HUES6 (cell line): ENCODE measurements around the gene CNTN4.
A peak's percentile ranks its signal among the peaks of the same experiment; 100 is the strongest.

Experiments used
- H3K27ac ChIP-seq: 2 replicates; pipeline ENCODE4 v1.7.0; 2013; ENCODE audit warnings: low read depth, mild to moderate bottlenecking, low read length, inconsistent platforms
- H3K27me3 ChIP-seq: 2 replicates; pipeline ENCODE4 v1.6.1; 2013; ENCODE audit warnings: low read length; ENCODE audit not compliant: control insufficient read depth, insufficient read depth
- H3K36me3 ChIP-seq: 2 replicates; pipeline ENCODE4 v1.6.1; 2013; ENCODE audit warnings: low read length; ENCODE audit not compliant: control insufficient read depth, insufficient read depth
- H3K4me1 ChIP-seq: 2 replicates; pipeline ENCODE4 v1.6.1; 2013; ENCODE audit warnings: low read length; ENCODE audit not compliant: control insufficient read depth, insufficient read depth
- H3K4me3 ChIP-seq: 2 replicates; pipeline ENCODE4 v1.5.1; 2013; ENCODE audit warnings: low read depth, low read length
- H3K9ac ChIP-seq: one replicate; pipeline ENCODE4 v1.6.1; 2013; ENCODE audit warnings: mild to moderate bottlenecking, low read length
- H3K9me3 ChIP-seq: 2 replicates; pipeline ENCODE4 v1.6.1; 2013; ENCODE audit warnings: low read depth, low read length; ENCODE audit not compliant: control insufficient read depth, insufficient read depth

The CNTN4 gene

DNA sequence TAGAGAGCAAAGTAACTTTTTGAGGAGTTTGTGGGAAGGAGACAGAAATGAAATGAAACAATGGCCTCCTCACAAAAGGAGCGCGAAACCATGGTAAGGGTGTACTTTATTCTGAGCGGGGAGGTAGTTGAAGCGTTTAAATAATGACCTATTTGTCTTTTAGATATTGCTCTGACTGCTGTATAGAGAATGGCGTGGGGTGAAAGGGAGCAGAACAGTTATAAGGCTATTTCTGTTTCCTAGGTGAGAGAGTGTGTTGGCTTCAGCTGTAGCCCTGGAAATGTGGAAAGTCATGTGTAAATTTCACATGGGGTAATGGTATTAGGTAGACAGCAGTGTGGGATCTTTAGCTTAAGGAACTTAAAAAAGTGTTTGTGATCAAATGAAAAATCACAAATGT is 54.9 kb downstream of the CNTN4 start:
- Histone ChIP-seq H3K27ac (no peak overlapping the region), H3K4me1 (no peaks in the 10 kb centered on the region), H3K27me3 (peaks cover 7% of the 10 kb centered on the region), H3K9me3 (no peaks in the 10 kb centered on the region), H3K4me3 (no peak overlapping the region), H3K36me3 (no peaks in the 10 kb centered on the region), H3K9ac (no peak overlapping the region)

DNA sequence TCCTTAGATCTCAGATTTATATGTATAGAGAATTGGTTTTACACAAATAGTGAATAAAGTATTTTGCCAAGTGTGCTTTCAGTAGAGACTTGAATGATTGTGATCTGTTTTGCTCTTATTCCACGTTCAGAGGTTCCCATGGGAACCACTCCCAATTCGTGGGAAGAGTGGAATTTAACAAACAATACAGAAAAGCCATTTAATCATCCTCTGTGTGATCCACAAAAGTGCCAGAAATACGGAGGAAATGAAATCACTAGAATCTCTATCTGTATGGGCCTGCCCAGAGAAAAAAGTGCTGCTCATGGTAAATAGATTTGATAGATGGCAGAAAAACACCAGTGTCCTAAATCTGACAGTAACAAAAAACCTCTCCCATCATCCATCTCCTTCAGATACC is 56.0 kb downstream of the CNTN4 start:
- Histone ChIP-seq H3K4me1 (no peaks in the 10 kb centered on the region), H3K27me3 (peaks cover 7% of the 10 kb centered on the region), H3K9me3 (no peaks in the 10 kb centered on the region), H3K36me3 (no peaks in the 10 kb centered on the region), H3K9ac (no peak overlapping the region), H3K4me3 (no peak overlapping the region), H3K27ac (no peak overlapping the region)

DNA sequence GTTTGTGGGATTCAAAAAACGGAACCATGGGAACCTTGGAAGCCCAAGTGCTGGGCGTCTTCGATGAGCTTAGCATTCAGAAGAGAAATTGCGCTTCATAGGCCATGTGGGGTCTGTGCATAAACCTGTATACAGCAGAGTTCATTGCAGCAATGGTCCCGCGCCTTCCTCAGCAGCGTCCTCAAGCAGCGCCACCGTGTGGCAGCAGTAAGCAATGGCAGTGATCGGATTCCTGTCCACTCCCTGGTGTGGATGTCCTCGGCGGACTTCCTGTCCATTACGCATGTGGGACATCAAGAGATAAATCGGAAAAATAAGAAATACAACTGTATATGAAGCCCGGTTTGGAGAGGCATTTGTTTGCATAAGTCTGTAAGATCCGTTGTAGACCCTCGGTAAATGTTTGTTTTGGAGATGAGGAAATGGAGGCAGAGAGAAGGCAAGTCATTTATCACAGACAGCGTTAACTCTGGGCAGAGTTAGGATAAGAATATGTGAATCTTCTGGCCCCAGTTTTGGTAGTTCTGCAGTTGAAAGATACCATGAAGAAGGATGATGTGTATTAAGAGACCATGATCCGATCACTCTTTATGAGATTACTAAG is 57.7 kb downstream of the CNTN4 start:
- no peaks in the 10 kb centered on the region for H3K4me1 ChIP-seq
- H3K36me3 ChIP-seq = no peaks in the 10 kb centered on the region
- H3K27me3 ChIP-seq = peaks cover 7% of the 10 kb centered on the region
- peak overlapping the region; percentile 30; the same call in 1 of the 2 replicates for H3K4me3 ChIP-seq
- no peak overlapping the region for H3K9ac ChIP-seq
- H3K27ac ChIP-seq = no peak overlapping the region
- H3K9me3 ChIP-seq = no peaks in the 10 kb centered on the region

DNA sequence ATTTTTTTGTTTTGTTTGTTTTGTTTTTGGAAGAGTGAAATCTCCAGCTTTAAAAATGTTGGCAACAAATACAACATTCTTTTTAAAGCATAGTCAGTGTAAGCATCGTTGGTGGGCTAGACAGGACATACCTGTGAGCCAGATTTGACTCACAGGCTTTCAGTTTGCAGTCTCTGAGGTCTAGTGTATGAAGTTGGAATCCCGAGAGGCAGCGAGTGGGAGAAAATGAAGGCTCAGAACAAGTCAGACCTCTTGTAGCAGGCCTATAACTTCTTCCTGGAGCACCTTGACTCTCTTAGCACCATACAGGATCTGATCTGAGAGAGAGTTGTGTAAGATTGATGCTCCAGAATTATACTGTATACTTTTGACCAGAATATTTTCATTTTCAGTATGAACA is 60.2 kb downstream of the CNTN4 start:
- Histone ChIP-seq H3K9ac (no peak overlapping the region), H3K9me3 (no peaks in the 10 kb centered on the region), H3K27ac (no peak overlapping the region), H3K27me3 (peaks cover 7% of the 10 kb centered on the region), H3K4me1 (no peaks in the 10 kb centered on the region), H3K36me3 (no peaks in the 10 kb centered on the region), H3K4me3 (no peak overlapping the region)

DNA sequence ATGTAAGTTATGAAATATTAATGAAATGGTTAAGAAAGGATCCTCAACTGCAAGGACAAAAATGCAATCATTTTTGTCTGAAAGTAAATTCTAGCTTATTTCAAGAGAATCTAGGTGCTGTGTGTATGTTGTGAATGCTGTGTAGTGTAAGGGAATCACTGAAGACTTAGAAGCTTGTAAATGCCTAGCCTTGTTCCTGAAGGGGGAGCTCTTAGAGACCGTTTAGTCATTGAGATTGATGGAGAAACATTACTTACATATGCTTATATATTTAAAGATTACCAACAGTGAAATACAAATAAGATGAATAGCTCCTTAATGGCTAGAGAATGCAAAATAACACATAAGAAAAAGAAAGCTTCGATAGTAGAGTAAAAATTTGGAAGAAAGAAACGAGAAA is 67.9 kb downstream of the CNTN4 start:
- no peaks in the 10 kb centered on the region for H3K27me3 ChIP-seq
- no peak overlapping the region for H3K27ac ChIP-seq
- H3K36me3 ChIP-seq = no peaks in the 10 kb centered on the region
- H3K9ac ChIP-seq = no peak overlapping the region
- H3K4me3 ChIP-seq = no peak overlapping the region
- no peaks in the 10 kb centered on the region for H3K9me3 ChIP-seq
- no peaks in the 10 kb centered on the region; the same call in 1 of the 2 replicates for H3K4me1 ChIP-seq

DNA sequence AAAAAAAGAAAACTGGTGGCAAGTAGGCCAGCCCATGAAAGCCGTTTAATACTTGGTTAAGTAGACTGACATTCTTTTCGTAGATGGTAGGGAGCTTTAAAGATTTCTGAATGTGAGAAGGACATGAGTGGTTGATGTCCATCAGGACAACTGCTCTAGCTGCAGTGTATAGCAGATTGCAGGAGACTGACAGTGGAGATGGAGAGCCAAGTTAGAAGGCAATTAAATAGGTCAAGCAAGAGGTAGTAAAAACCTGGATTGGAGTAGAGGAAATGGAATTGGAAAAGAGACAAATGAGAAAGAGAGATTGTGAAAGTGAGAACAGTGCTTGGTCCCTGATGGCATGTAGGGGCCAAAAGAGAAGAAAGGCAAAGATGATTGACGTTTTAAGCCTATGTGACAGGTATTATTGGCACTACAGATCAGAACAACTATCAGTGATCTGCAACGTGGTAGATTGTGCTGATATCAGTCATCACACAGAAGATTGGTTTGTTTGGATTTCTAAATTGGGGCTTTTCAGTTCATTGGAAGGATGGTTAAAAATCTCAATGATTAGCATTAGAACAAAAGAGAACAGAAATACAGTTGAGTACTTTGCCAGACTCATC is 74.0 kb downstream of the CNTN4 start:
- Histone ChIP-seq H3K9ac (no peak overlapping the region), H3K27me3 (no peaks in the 10 kb centered on the region), H3K27ac (no peak overlapping the region), H3K36me3 (no peaks in the 10 kb centered on the region), H3K9me3 (no peaks in the 10 kb centered on the region), H3K4me3 (no peak overlapping the region), H3K4me1 (no peaks in the 10 kb centered on the region)

DNA sequence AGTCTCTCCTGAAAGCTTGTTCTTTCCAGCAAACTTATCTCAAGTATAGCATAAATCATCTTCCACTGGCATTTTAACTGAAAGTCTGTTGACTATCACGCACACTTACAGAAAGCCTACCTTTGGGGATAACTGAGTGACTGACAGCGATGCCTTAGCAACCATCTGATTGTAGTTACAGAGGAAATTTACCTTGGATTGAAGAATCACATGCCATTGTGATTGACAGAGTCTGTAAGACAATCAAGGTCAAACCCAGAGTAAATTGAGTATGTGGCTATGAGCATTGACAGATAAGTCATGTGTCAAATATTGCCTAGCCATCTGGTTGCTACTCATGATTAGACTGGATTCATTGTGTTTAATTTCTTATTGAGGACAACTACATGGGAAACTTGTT is 82.0 kb downstream of the CNTN4 start:
- no peak overlapping the region for H3K9ac ChIP-seq
- H3K27ac ChIP-seq = no peak overlapping the region
- H3K4me1 ChIP-seq = no peaks in the 10 kb centered on the region
- no peak overlapping the region for H3K4me3 ChIP-seq
- H3K27me3 ChIP-seq = no peaks in the 10 kb centered on the region
- H3K36me3 ChIP-seq = no peaks in the 10 kb centered on the region
- H3K9me3 ChIP-seq = no peaks in the 10 kb centered on the region

DNA sequence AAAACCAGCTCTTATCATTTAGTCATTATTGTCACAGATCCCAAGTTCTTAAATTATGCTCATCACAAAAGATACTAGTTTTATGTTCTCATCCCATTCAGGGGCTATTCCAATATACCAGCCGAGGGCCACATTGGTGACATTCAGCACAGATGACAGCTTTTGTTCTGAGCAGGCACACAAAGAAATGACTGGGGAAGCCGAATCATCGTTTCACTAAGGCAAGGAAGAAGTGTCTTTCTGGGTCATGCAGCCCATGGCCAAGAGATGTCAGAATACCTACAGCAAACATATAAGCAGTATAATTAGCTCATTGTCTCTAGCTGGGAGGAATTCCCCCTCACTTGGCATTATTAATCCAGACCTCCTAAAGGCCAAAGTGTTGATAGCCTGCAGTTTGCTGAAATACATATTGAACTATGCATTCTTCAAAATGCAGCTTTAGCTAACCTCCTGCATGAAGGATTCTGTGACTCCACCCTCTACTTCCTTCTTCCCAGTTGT is 100.2 kb downstream of the CNTN4 start:
- no peaks in the 10 kb centered on the region for H3K27me3 ChIP-seq
- H3K9me3 ChIP-seq = no peaks in the 10 kb centered on the region
- H3K9ac ChIP-seq = no peak overlapping the region
- no peak overlapping the region for H3K27ac ChIP-seq
- no peak overlapping the region for H3K4me3 ChIP-seq
- no peaks in the 10 kb centered on the region for H3K4me1 ChIP-seq
- no peaks in the 10 kb centered on the region for H3K36me3 ChIP-seq

DNA sequence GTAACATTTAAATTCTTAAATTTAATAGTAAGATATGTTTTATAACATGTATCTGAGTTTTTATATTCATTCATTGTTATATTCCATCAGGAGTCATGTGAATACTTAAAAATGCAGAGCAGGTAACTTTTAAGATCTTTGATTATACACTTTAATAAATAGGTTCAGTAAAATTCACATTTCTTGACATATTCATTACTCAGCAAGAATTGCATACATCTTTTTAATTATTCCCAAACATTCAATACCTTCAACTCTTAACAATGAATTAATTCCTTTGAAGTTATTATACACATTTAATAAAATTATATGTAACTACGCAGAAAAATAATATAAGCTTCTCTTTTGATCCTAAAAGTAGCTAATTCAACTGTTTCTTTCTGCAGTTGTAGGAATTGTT is 105.4 kb downstream of the CNTN4 start:
- Histone ChIP-seq H3K4me3 (no peak overlapping the region), H3K9me3 (no peaks in the 10 kb centered on the region), H3K4me1 (no peaks in the 10 kb centered on the region), H3K9ac (no peak overlapping the region), H3K27ac (no peak overlapping the region), H3K27me3 (no peaks in the 10 kb centered on the region), H3K36me3 (no peaks in the 10 kb centered on the region)

DNA sequence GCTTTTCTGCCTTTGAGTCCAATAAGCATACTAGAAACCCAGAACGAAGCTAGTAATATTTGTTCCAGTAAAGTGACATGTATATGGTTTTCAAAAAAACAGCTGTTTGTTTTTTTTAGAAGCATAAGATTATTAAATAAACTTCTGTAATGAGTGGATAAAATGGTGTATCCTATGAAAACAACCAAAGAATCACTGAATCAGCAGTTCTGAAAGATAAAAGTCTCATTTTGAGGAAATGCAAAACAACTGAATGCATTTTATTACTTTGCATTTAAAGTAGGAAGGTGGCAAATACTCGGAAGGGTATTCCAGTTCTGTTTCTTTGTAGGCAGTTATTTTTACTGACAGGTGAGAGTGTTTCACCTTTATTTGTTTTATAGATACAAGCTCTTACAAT is 107.0 kb downstream of the CNTN4 start:
- Histone ChIP-seq H3K27me3 (no peaks in the 10 kb centered on the region), H3K36me3 (no peaks in the 10 kb centered on the region), H3K4me3 (no peak overlapping the region), H3K27ac (no peak overlapping the region), H3K4me1 (no peaks in the 10 kb centered on the region), H3K9me3 (no peaks in the 10 kb centered on the region), H3K9ac (no peak overlapping the region)

DNA sequence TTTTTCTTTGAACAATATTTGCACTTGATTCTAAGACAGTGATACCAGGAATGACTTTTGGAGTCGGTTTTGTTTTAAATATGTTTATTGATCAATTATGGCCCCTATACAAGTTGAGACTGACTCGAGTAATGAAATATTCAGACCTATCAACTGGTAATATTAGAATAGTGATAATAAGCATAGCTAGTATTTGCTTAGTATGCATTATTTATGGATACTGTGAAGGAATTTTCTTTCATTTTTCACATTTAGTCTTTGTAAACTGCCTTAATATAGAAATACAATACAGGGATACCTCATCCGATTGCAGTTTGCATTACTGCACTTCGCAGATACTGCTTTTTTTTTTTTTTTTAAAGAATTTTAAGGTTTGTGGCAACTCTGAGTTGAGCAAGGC is 107.9 kb downstream of the CNTN4 start:
- Histone ChIP-seq H3K4me3 (no peak overlapping the region), H3K4me1 (no peaks in the 10 kb centered on the region), H3K27ac (no peak overlapping the region), H3K9ac (no peak overlapping the region), H3K9me3 (no peaks in the 10 kb centered on the region), H3K27me3 (no peaks in the 10 kb centered on the region), H3K36me3 (no peaks in the 10 kb centered on the region)
